Mesodermal cell (in vitro differentiated cells): ENCODE data around the gene NQO2.
"Not testable (repeated sequence)": the region's sequence is repeated elsewhere in the genome, so short reads cannot be mapped to it uniquely, and the experiment has no call there.

Experiments
- H3K27ac ChIP-seq: 2 replicates; pipeline ENCODE4 v1.7.0; 2013; ENCODE audit warnings: mild to moderate bottlenecking, low read depth, low read length, moderate library complexity; ENCODE audit not compliant: severe bottlenecking
- H3K36me3 ChIP-seq: 2 replicates; pipeline ENCODE4 v1.7.1; 2013; ENCODE audit warnings: mild to moderate bottlenecking, low read length, moderate library complexity; ENCODE audit not compliant: control insufficient read depth, insufficient read depth
- H3K4me1 ChIP-seq: one replicate; pipeline ENCODE4 v1.7.1; 2013; ENCODE audit warnings: mild to moderate bottlenecking, low read length; ENCODE audit not compliant: insufficient read depth, control insufficient read depth, poor library complexity, severe bottlenecking
- H3K4me3 ChIP-seq: 2 replicates; pipeline ENCODE4 v1.7.0; 2013; ENCODE audit warnings: low read length, control low read depth, mild to moderate bottlenecking; ENCODE audit not compliant: insufficient read depth, poor library complexity, severe bottlenecking; ENCODE audit errors: extremely low read depth
- H3K9me3 ChIP-seq: 2 replicates; pipeline ENCODE4 v1.7.1; 2013; ENCODE audit warnings: mild to moderate bottlenecking, low read length, moderate library complexity; ENCODE audit not compliant: control insufficient read depth
- WGBS, 2 experiments: methylation state at CpG; one replicate each; pipeline ENCODE4 v1.1.5; 2013; ENCODE audit warnings: missing lambda C conversion rate in 2 of 2; ENCODE audit not compliant: insufficient coverage in 2 of 2; 5-methylcytosine and 5-hydroxymethylcytosine counted together

NQO2 gene

GRCh38 chr6:2989332-2990247, 10.1 kb upstream of the NQO2 start:
- Histone ChIP-seq H3K4me3 (peak overlapping the region; percentile 55), H3K36me3 (no peaks in the 10 kb centered on the region)
- WGBS, 2 experiments, result 7 to 10% methylated on average over 12 to 14 of the region's 22 CpGs

GRCh38 chr6:2990248-2990931, 9.3 kb upstream of the NQO2 start:
- H3K4me1 ChIP-seq, result peaks cover 15% of the 10 kb centered on the region
- no peaks in the 10 kb centered on the region for H3K9me3 ChIP-seq
- H3K36me3 ChIP-seq, result no peaks in the 10 kb centered on the region
- H3K4me3 ChIP-seq, result peak overlapping the region; percentile 55
- H3K27ac ChIP-seq, result peak overlapping the region; percentile 99
- WGBS, 2 experiments, result 67 to 77% methylated on average over 13 to 19 of the region's 19 CpGs

More at GRCh38 chr6:2989332-2990247, 10.1 kb upstream of the NQO2 start:
- H3K4me1 ChIP-seq, result peaks cover 15% of the 10 kb centered on the region
- H3K27ac ChIP-seq, result peak overlapping the region; percentile 99
- no peaks in the 10 kb centered on the region for H3K9me3 ChIP-seq

- 44 to 82% methylated on average over 1 to 5 of the region's 10 CpGs for WGBS, 2 experiments
- Histone ChIP-seq H3K9me3 (no peaks in the 10 kb centered on the region), H3K4me1 (peaks cover 15% of the 10 kb centered on the region), H3K27ac (peak overlapping the region; percentile 99), H3K36me3 (no peaks in the 10 kb centered on the region), H3K4me3 (no peak overlapping the region)
Observed at GRCh38 chr6:2990932-2991506, 8.7 kb upstream of the NQO2 start.

GRCh38 chr6:2992330-2992979, 7.2 kb upstream of the NQO2 start:
- no peak overlapping the region for H3K27ac ChIP-seq
- no peaks in the 10 kb centered on the region for H3K9me3 ChIP-seq
- WGBS, 2 experiments, result 84 to 98% methylated on average over 4 of the region's 6 CpGs
- H3K36me3 ChIP-seq, result no peaks in the 10 kb centered on the region
- no peak overlapping the region for H3K4me3 ChIP-seq
- peaks cover 13% of the 10 kb centered on the region for H3K4me1 ChIP-seq

- no peak overlapping the region for H3K27ac ChIP-seq
- H3K36me3 ChIP-seq, result no peaks in the 10 kb centered on the region
- 81% methylated on average over 3 of the region's 4 CpGs; no CpG with 5 or more reads in 1 of the 2 experiments for WGBS, 2 experiments
- no peak overlapping the region for H3K4me3 ChIP-seq
- peaks cover 12% of the 10 kb centered on the region for H3K4me1 ChIP-seq
- no peaks in the 10 kb centered on the region for H3K9me3 ChIP-seq
Observed at GRCh38 chr6:2993755-2994317, 5.9 kb upstream of the NQO2 start.

GRCh38 chr6:2998249-2998997, 1.3 kb upstream of the NQO2 start:
- peak overlapping the region; percentile 47 for H3K4me3 ChIP-seq
- H3K27ac ChIP-seq, result not testable (repeated sequence)

GRCh38 chr6:2998998-2999617, 586 bp upstream of the NQO2 start:
- no peaks in the 10 kb centered on the region for H3K9me3 ChIP-seq
- no peaks in the 10 kb centered on the region for H3K36me3 ChIP-seq
- peak overlapping the region; percentile 18 for H3K27ac ChIP-seq
- WGBS, 2 experiments, result 1 to 2% methylated on average over 25 to 26 of the region's 30 CpGs
- H3K4me1 ChIP-seq, result no peaks in the 10 kb centered on the region
- peak overlapping the region; percentile 47 for H3K4me3 ChIP-seq

More at GRCh38 chr6:2998249-2998997, 1.3 kb upstream of the NQO2 start:
- 10 to 14% methylated on average over 7 to 8 of the region's 16 CpGs for WGBS, 2 experiments
- not testable (repeated sequence) for H3K9me3 ChIP-seq, H3K36me3 ChIP-seq, H3K4me1 ChIP-seq

- WGBS, 2 experiments, result 90 to 98% methylated on average over 3 to 5 of the region's 11 CpGs
- no peak overlapping the region for H3K27ac ChIP-seq
- no peak overlapping the region for H3K4me3 ChIP-seq
Observed at GRCh38 chr6:3001146-3001772, 1.6 kb downstream of the NQO2 start.

GRCh38 chr6:3001773-3002293, 2.1 kb downstream of the NQO2 start:
- Histone ChIP-seq H3K4me1 (no peaks in the 10 kb centered on the region), H3K36me3 (peaks cover 12% of the 10 kb centered on the region), H3K9me3 (no peaks in the 10 kb centered on the region), H3K4me3 (no peak overlapping the region), H3K27ac (no peak overlapping the region)
- WGBS, 2 experiments, result 100% methylated on average over 1 of the region's 2 CpGs; no CpG with 5 or more reads in 1 of the 2 experiments

More at GRCh38 chr6:3001146-3001772, 1.6 kb downstream of the NQO2 start:
- no peaks in the 10 kb centered on the region for H3K4me1 ChIP-seq
- H3K9me3 ChIP-seq, result no peaks in the 10 kb centered on the region
- peaks cover 10% of the 10 kb centered on the region for H3K36me3 ChIP-seq
